HuH-7 (cell line): Measurements from ENCODE around the gene LRRN4CL.
"Not testable (repeated sequence)": the region's sequence is repeated elsewhere in the genome, so short reads cannot be mapped to it uniquely, and the experiment has no call there.

Experiments used
- DNase-seq: peaks from one replicate; pipeline ENCODE4 v3.0.0; 2011; ENCODE audit warnings: low spot score

The LRRN4CL gene

DNA sequence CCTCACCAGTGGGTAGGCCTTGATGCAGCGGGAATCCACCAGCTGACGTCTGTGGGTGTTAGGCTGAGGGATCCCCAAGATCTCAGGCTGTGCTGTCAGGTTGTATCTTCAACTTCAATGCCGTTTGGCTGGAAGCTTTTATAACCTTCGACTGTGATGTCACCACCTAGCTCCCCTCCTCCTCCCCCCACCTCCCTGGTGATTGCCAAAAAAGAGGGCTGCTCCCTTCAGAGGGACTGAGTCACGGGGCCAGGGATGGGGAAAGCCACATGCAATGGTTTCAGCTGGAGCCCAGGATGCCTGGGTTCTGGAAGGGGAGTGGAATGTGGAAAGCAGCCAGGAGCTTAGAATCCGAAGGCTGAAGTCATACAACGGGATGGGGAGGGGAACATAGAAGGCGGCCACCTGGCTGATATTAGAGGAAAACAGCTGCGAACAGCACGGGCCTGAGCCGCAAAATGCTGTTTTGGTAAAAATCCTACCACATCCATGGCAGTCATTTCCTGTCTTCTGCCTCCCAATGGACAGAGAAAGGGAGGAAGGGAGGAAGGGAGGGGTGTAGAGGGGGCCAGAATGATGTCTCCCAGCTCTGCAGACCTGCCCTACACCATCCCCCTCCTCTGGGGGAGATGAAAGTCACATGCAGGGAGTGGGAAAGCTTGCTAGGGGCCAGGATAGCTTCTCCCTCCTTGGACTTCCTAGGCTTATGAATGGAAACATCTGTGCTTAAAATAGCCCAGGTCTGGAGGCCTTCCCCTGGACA lies at the start of gene LRRN4CL:
LRRN4CL (minus strand) TSS at position 110 of the 763 bp plus-strand sequence. CDS start 1,022 bp downstream, outside the sequence.
- DNase-seq = no peak

GRCh38 chr11:62737196-62737595 lies 47.9 kb upstream of the LRRN4CL start:
- DNase-seq = no peak

GRCh38 chr11:62732830-62733229 lies 43.5 kb upstream of the LRRN4CL start:
- DNase-seq = no peak

DNA sequence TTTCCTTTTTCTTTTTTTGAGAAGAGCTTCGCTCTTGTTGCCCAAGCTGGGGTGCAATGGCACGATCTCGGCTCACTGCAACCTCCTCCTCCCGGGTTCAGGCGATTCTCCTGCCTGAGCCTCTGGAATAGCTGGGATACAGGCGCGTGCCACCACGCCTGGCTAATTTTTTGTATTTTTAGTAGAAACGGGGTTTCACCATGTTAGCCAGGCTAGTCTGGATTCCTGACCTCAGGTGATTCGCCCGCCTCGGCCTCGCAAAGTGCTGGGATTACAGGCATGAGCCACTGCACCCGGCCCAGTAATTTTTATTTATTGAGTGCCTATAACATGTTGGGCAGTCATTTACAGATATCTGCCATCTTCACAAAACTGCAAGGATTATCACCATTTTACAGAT lies 40.7 kb upstream of the LRRN4CL start:
- not testable (repeated sequence) for DNase-seq

DNA sequence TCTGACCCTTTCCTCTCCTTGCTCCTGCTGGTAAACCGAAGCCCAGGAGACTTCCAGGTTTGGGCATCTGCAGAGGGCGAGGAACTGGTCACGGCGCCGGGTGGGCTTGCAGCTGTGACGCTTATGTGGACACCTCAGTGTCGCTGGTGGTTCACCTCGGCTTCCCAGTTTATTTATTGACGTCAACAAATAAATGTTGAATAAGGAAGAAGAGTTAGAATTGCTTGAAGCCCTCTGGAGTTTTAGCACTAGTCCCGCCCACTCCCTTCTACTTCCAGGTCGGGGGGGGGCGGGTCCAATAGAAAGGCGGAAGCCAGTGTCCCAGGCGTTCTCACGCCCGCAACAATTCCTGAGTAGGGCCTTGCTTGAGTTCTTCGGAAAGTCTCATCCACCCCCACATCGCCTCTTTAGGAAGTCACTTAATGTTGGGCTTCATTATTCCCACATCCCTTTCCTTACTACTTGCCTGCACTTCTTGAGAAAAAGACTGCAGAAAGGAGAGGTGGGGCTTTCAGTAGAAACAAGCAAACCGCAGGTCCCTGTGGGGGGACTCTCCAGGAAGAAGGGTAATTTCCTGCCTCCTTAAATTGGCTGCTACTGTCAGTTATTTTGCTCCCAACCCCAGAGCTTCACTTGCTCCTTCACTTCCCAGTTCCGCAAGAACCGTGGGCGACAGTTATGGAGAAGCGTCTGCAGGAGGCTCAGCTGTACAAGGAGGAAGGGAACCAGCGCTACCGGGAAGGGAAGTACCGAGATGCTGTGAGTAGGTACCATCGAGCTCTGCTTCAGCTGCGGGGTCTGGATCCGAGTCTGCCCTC lies 39.0 kb upstream of the LRRN4CL start, which contains the start of gene TTC9C:
TTC9C (plus strand) TSS at position 316 of the 818 bp plus-strand sequence; CDS start at position 679, 363 bp downstream.
- peak; percentile 69 for DNase-seq

DNA sequence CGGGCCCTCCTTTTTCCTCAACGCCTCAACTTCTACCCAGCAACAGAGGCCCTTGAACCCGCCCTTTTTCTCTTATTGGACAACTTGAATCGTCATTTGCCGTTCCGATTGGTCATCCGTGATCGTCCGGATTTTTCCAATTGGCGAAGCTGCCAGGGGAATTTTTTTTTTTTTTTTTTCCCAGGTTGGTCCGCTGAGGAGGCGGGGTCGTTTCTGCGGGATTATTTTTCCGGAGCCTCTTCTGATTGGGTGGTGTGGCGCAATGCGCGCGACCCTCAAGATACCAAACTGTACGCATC lies 38.5 kb upstream of the LRRN4CL start:
- DNase-seq = peak; percentile 84

GRCh38 chr11:62727165-62727871 lies 38.0 kb upstream of the LRRN4CL start, which contains the start of gene HNRNPUL2:
TSS of gene HNRNPUL2 (minus strand) at chr11:62727457. CDS start at chr11:62727156, 301 bp downstream.
- DNase-seq = peak; percentile 96

DNA sequence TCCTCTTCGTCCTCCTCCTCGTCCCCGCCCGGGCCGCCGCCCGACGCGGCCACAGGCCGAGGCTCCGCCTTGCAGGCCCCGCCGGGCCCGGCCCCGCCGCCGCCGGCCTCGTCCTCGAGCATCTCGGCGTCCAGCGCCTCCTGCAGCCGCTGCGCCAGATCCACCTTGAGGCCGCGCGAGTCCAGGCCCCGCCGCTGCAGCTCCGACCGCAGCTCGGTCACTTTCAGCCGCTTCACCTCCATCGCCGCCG lies 37.5 kb upstream of the LRRN4CL start:
- DNase-seq = no peak

GRCh38 chr11:62726156-62726914 lies 37.0 kb upstream of the LRRN4CL start:
- DNase-seq = no peak

- DNase-seq = no peak
Measured at GRCh38 chr11:62725646-62726045, 36.3 kb upstream of the LRRN4CL start.

- DNase-seq = no peak
Measured at GRCh38 chr11:62724171-62724570, 34.8 kb upstream of the LRRN4CL start.

DNA sequence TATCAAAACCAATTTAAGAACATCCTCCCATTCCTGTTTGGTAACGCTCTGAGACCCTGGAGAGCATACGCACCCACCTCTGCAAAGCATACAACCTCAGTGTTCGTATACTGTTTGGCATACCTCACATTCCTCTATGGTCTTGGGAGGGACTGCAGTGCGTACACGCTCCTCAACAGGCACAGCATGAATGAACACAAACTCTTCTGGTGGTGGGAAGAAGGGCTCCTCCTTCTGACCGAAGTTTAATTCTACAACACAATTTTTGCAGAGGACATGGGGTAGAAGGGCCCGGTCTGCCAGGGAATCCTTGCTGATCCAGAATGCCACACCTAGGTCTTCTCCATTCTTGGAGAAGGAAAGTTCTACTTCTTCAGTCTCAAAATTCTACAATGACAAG lies 32.7 kb upstream of the LRRN4CL start:
- peak; percentile 29 for DNase-seq

DNA sequence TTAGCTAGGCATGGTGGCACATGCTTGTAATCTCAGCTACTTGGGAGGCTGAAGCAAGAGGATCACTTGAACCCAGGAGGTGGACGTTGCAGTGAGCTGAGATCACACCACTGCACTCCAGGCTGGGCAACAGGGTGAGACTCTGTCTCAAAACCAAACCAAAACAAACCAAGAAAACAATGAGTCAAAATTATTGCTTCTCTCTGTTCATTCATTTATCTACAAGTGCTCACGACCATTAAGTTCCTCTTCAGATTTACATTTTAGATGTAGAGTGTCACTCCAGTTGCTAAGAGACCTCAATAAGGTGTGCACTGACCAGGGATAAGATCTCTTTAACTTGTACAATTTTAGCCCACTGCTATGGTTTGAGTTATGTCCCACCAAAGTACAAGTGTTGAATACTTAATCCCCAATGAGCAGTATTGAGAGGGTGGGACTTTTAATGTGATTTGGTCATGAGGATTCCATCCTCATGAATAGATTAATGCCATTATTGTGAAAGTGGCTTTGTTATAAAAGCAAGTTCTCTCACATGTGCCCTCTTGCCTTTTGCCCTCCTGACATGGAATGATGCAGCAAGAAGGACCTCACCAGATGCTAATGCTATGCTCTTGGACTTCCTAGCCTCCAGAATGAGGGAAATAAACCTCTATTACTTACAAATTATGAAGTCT lies 30.1 kb upstream of the LRRN4CL start:
- no peak for DNase-seq

- no peak for DNase-seq
Measured at GRCh38 chr11:62716816-62717215, 27.5 kb upstream of the LRRN4CL start.

DNA sequence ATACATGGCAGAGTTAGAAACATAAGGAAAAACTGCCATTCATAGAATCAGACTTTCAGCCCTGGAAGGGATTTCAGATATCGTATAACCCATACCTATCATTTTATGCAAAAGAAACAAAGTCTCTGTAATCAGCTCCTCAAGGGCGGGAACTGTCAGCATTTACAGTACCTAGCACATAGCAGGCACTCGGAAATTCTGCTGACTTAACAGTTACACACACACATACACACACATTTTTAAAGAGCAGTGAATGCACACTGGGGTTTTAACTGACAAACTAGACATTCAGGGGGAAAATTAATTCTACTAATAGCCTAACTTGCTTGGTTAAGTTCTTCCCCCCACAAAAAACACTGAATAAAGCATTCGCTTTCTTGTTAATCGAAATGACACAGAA lies 26.9 kb upstream of the LRRN4CL start:
- no peak for DNase-seq

DNA sequence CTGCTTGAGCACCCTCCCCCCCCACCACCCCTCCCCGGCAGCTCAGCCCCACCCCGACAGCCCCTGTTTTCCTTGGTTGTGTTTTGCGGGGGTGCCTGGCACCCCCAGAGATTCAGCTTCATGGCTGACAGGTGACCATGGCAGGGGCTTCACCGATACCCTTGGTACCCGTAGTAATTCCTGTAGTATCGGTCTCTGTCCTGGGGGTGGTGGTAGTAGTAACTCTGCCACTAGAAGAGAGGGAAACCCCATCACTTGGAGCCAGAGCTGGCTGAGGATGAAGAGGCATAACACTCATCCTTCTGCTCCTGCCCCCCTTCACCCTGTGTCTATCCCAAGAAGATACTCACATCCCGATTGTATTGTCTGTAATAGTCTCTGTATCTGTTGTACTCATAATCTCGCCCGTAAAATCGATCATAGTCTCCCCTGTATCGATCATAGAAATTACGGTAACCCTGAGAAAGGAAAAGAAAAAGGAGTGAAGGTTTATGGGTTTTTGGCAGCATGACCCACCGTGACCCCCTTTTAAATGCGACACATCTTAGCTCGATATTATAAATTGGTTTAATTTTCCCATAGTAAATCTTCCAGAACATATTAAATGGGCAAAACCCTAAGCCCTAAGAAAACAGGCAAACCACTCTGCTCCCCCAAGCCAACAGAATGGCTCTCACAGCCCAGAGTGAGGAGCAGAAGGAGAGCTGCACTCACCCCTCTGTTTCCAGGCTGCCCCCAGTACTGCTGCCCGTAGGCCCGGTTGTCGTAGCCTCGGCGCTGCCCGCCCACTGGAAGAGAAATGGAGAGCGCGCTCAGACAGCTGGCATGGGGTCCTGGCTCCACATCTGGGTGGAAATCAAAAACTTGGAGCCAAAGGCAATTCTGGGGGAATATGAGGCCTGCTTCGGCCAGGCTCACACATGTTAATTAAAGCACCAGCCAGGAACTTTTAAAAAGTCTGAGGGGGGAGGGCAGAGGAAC lies 26.1 kb upstream of the LRRN4CL start:
- no peak for DNase-seq

- no peak for DNase-seq
Measured at GRCh38 chr11:62713343-62713742, 24.0 kb upstream of the LRRN4CL start.

DNA sequence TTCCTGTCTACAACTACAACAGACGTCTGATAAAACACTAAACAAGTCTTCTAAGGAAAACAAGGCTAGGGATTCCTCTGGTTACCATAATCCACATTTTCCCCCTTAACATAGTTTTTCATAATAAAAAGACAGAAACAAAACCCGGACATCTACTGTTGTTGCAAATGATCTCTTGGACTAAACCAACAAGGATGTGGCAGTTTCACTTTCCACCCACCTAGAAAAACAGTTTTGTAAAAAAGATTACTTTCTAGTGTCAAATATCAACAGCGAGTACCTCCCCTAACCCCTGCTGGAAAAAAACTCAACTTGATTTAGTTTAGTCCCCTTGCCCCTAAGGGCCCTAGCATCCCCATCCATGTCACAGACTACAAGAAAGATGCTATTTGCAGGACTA lies 23.5 kb upstream of the LRRN4CL start:
- no peak for DNase-seq

DNA sequence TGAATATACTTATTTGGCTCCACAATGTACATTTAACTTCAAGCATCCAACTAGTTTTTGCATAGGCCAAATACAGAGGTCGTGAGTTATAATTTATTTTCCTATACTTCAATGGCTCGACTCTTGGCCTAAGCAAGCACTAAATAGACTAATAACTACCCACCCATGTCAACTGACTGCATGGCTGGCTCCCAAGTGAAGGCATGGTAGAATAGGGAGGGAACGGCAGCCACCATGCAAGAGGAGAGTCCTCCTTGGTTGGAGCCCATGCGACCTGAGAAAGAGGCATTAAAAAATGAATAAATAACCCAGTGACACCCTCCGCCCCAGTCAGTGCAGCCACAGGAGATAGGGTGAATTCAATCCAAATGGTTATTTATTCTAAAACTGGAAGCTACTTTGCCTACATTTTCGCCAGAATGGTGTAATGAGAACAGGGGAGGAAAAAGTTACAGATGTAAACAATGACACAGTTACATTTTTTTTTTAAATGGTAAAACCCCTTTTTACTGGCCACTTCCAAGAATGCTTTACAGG lies 23.0 kb upstream of the LRRN4CL start:
- no peak for DNase-seq

DNA sequence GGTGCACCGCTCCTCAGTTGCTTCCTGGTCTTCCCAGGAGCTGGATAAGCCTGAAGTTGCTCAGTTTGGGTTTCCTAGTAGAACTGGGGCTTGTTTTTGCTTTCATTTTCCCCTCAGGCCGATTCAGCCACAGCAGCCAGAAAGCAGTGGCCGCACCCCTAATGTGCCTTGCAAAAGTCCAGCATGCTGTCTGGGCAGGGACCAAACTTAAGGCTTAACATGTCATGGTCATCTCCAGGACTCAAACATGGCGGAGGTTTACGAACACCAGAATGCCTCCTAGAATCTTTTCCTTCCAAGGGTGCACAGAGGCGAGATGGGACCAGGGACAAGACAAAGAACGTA lies 20.6 kb upstream of the LRRN4CL start:
- no peak for DNase-seq
